MM.1S (cell line): Measurements from ENCODE around the gene CHN2.

Experiments
- DNase-seq: peaks from one replicate; pipeline ENCODE4 v3.0.0-alpha.2; 2015
- H2AFZ ChIP-seq: fragments of 300-600 bp; sonication (generic); 2 replicates; pipeline ENCODE4 v1.6.0; 2016; ENCODE audit warnings: antibody characterized with exemption, low read length
- H3F3A ChIP-seq: fragments of 300-600 bp; sonication (generic); 2 replicates; pipeline ENCODE4 v1.6.1; 2016; ENCODE audit warnings: mild to moderate bottlenecking, antibody characterized with exemption, low read length, moderate library complexity, mixed read lengths; ENCODE audit not compliant: insufficient read depth
- H3K27ac ChIP-seq: fragments of 300-600 bp; sonication (generic); 2 replicates; pipeline ENCODE4 v1.5.1; 2016; ENCODE audit warnings: mild to moderate bottlenecking, low read length
- H3K27me3 ChIP-seq: fragments of 300-600 bp; sonication (generic); replicated peaks from 2 replicates; pipeline ENCODE4 v1.6.0; 2016; ENCODE audit warnings: low read length; ENCODE audit not compliant: insufficient read depth
- H3K36me3 ChIP-seq: fragments of 300-600 bp; sonication (generic); replicated peaks from 2 replicates; pipeline ENCODE4 v1.6.1; 2016; ENCODE audit warnings: mild to moderate bottlenecking, low read length, mixed read lengths; ENCODE audit not compliant: insufficient read depth
- H3K4me1 ChIP-seq: fragments of 300-600 bp; sonication (generic); 2 replicates; pipeline ENCODE4 v1.6.1; 2016; ENCODE audit warnings: low read length, mixed read lengths
- H3K4me2 ChIP-seq: fragments of 300-600 bp; sonication (generic); 2 replicates; pipeline ENCODE4 v1.6.0; 2016; ENCODE audit warnings: low read depth, low read length
- H3K4me3 ChIP-seq: fragments of 300-600 bp; sonication (generic); 2 replicates; pipeline ENCODE4 v1.5.1; 2016; ENCODE audit warnings: low read length, mixed read lengths
- H3K79me2 ChIP-seq: fragments of 300-600 bp; sonication (generic); 2 replicates; pipeline ENCODE4 v1.6.1; 2016; ENCODE audit warnings: mixed run types, low read length, mixed read lengths
- H3K9ac ChIP-seq: fragments of 300-600 bp; sonication (generic); 2 replicates; pipeline ENCODE4 v1.6.1; 2016; ENCODE audit warnings: low read length, mixed read lengths
- H3K9me2 ChIP-seq: fragments of 300-600 bp; sonication (generic); replicated peaks from 2 replicates; pipeline ENCODE4 v1.6.1; 2016; ENCODE audit warnings: mild to moderate bottlenecking, low read length, mixed read lengths; ENCODE audit not compliant: insufficient read depth
- H3K9me3 ChIP-seq: fragments of 300-600 bp; sonication (generic); replicated peaks from 2 replicates; pipeline ENCODE4 v1.6.1; 2016; ENCODE audit warnings: mild to moderate bottlenecking, low read length, mixed read lengths; ENCODE audit not compliant: insufficient read depth
- H4K20me1 ChIP-seq: fragments of 300-600 bp; sonication (generic); 2 replicates; pipeline ENCODE4 v1.6.1; 2016; ENCODE audit warnings: mild to moderate bottlenecking, low read length, moderate library complexity, mixed read lengths; ENCODE audit not compliant: insufficient read depth
- CTCF ChIP-seq: fragments of 300-600 bp; sonication (generic); IDR thresholded peaks from 2 replicates; pipeline ENCODE4 v1.5.1; 2016; ENCODE audit warnings: antibody characterized with exemption, low read length, mixed read lengths
- EZH2 ChIP-seq: fragments of 300-600 bp; sonication (generic); optimal IDR thresholded peaks from 2 replicates; pipeline ENCODE3; 2017; ENCODE audit warnings: low read depth, mild to moderate bottlenecking, antibody characterized with exemption, low read length, mixed read lengths
- EZH2phosphoT487 ChIP-seq: fragments of 300-600 bp; sonication (generic); IDR thresholded peaks from 2 replicates; pipeline ENCODE4 v1.6.1; 2018; ENCODE audit warnings: antibody characterized with exemption, low read length

The CHN2 gene

GRCh38 chr7:29311314-29311713, 116.7 kb downstream of the CHN2 start:
- Histone ChIP-seq H3K4me3 (no peak overlapping the region), H3K9me2 (no peaks in the 10 kb centered on the region), H2AFZ (no peak overlapping the region), H3F3A (no peaks in the 10 kb centered on the region), H3K4me1 (no peaks in the 10 kb centered on the region), H3K4me2 (no peak overlapping the region), H3K36me3 (no peaks in the 10 kb centered on the region), H3K79me2 (no peaks in the 10 kb centered on the region), H4K20me1 (no peaks in the 10 kb centered on the region), H3K9me3 (no peaks in the 10 kb centered on the region), H3K9ac (no peak overlapping the region), H3K27me3 (no peaks in the 10 kb centered on the region), H3K27ac (no peak overlapping the region)
- TF ChIP-seq EZH2phosphoT487 (no peak), CTCF (no peak), EZH2 (no peak)
- DNase-seq: no peak

- no peaks in the 10 kb centered on the region for H4K20me1 ChIP-seq
- H3K4me2 ChIP-seq: no peak overlapping the region
- TF ChIP-seq CTCF (no peak), EZH2 (no peak), EZH2phosphoT487 (no peak)
- H2AFZ ChIP-seq: no peak overlapping the region
- no peak for DNase-seq
- H3K36me3 ChIP-seq: no peaks in the 10 kb centered on the region
- H3K79me2 ChIP-seq: no peaks in the 10 kb centered on the region
- H3K27ac ChIP-seq: no peak overlapping the region
- no peaks in the 10 kb centered on the region for H3K4me1 ChIP-seq
- H3K9ac ChIP-seq: no peak overlapping the region
- H3K9me2 ChIP-seq: no peaks in the 10 kb centered on the region
- H3F3A ChIP-seq: no peaks in the 10 kb centered on the region
- no peak overlapping the region for H3K4me3 ChIP-seq
- H3K27me3 ChIP-seq: no peaks in the 10 kb centered on the region
- H3K9me3 ChIP-seq: no peaks in the 10 kb centered on the region
Measured at GRCh38 chr7:29314148-29314547, 119.6 kb downstream of the CHN2 start.

- Histone ChIP-seq H3K27ac (no peak overlapping the region), H3F3A (no peaks in the 10 kb centered on the region), H3K9ac (no peak overlapping the region), H3K4me2 (no peak overlapping the region), H3K4me1 (no peaks in the 10 kb centered on the region), H3K36me3 (no peaks in the 10 kb centered on the region), H3K4me3 (no peak overlapping the region), H3K27me3 (no peaks in the 10 kb centered on the region), H3K9me3 (no peaks in the 10 kb centered on the region), H3K79me2 (no peaks in the 10 kb centered on the region), H2AFZ (no peak overlapping the region), H3K9me2 (no peaks in the 10 kb centered on the region), H4K20me1 (no peaks in the 10 kb centered on the region)
- no peak for DNase-seq
- no peak for TF ChIP-seq EZH2
- TF ChIP-seq CTCF: no peak
Measured at GRCh38 chr7:29315122-29315891, 120.7 kb downstream of the CHN2 start.
